GM12878 (cell line): ENCODE data around the gene TCF7L1. TPM values are rescaled to one million over a fixed set of nuclear protein-coding genes. Genes with fewer than 3 reads are reported as not detected.
"Not testable (repeated sequence)": the region's sequence is repeated elsewhere in the genome, so short reads cannot be mapped to it uniquely, and the experiment has no call there.

Source experiments
- ATAC-seq: fragments of 200-7000 bp; cut with Tn5 transposase; 3 replicates; pipeline ENCODE4 v1.9.1; 2020; ENCODE audit warnings: mild to moderate bottlenecking, moderate library complexity
- BruUV-seq: library from RNA; stranded (reverse); fragments of 400-500 nt; replicated peaks from 2 replicates; lab custom pipeline; 2021; lab: Mats Ljungman, UMichigan
- CTCF ChIA-PET: fragments of 300-600 bp; sonication (Branson Sonifier 250); formaldehyde crosslinking; extraction: SDS; loops from one replicate; lab custom pipeline; 2021; ENCODE audit warnings: inconsistent platforms; lab: Yijun Ruan, JAX
- POLR2A ChIA-PET: fragments of 350-600 bp; formaldehyde crosslinking; extraction: SDS; loops from one replicate; lab custom pipeline; 2021; ENCODE audit warnings: inconsistent platforms; lab: Charles Lee
- RAD21 ChIA-PET: fragments of 300-600 bp; sonication (Branson Sonifier 250); formaldehyde crosslinking; loops from one replicate; lab custom pipeline; 2023; ENCODE audit warnings: antibody characterized with exemption; ENCODE audit not compliant: unreplicated experiment; lab: Charles Lee
- SMC1A ChIA-PET: fragments of 300-600 bp; sonication (Branson Sonifier 250); formaldehyde crosslinking; loops from one replicate; lab custom pipeline; 2023; ENCODE audit not compliant: unreplicated experiment, uncharacterized antibody; lab: Charles Lee
- DNase-seq: peaks from one replicate; pipeline ENCODE4 v3.0.0-alpha.2; 2011; ENCODE audit warnings: low read depth, low spot score
- FAIRE-seq: peaks from 3 replicates; lab custom pipeline; 2011; peaks lifted over from hg19 to GRCh38; lab: Jason Lieb, UNC
- H2AFZ ChIP-seq: 2 replicates; pipeline ENCODE4 v1.6.0; 2011; ENCODE audit warnings: low read depth, low read length, control low read depth; ENCODE audit not compliant: control insufficient read depth
- H3K27ac ChIP-seq: 2 replicates; pipeline ENCODE4 v1.5.1; 2011; ENCODE audit warnings: control low read depth; ENCODE audit not compliant: control insufficient read depth, insufficient read depth
- H3K27me3 ChIP-seq, 2 experiments: replicated peaks in 1 of 2; 2 replicates each; pipeline versions ENCODE4 v1.6.0 to v1.6.1; 2011; ENCODE audit warnings: low read length in 1 of 2; ENCODE audit not compliant: control insufficient read depth in 2 of 2, insufficient read depth in 2 of 2
- H3K36me3 ChIP-seq, 2 experiments: 2 replicates each; pipeline ENCODE4 v1.5.1; 2011; ENCODE audit warnings: low read length in 1 of 2; ENCODE audit not compliant: control insufficient read depth in 2 of 2, insufficient read depth in 2 of 2
- H3K4me1 ChIP-seq: 2 replicates; pipeline ENCODE4 v1.6.1; 2011; ENCODE audit warnings: mild to moderate bottlenecking, low read length, moderate library complexity, mixed read lengths; ENCODE audit not compliant: control insufficient read depth, insufficient read depth
- H3K4me2 ChIP-seq: 2 replicates; pipeline ENCODE4 v1.6.0; 2011; ENCODE audit warnings: control low read depth; ENCODE audit not compliant: control insufficient read depth, insufficient read depth
- H3K4me3 ChIP-seq: fragments of 200-600 bp; sonication (generic); 2 replicates; pipeline ENCODE4 v1.5.1; 2016
- H3K79me2 ChIP-seq: 2 replicates; pipeline ENCODE4 v1.6.0; 2011; ENCODE audit warnings: low read length; ENCODE audit not compliant: control insufficient read depth, insufficient read depth
- H3K9ac ChIP-seq: 2 replicates; pipeline ENCODE4 v1.8.0; 2011; ENCODE audit warnings: low read length, control low read depth, mixed read lengths; ENCODE audit not compliant: control insufficient read depth, insufficient read depth
- H3K9me3 ChIP-seq: replicated peaks from 3 replicates; pipeline ENCODE4 v1.5.1; 2011; ENCODE audit warnings: mild to moderate bottlenecking, low read length; ENCODE audit not compliant: control insufficient read depth, insufficient read depth
- H4K20me1 ChIP-seq: 2 replicates; pipeline ENCODE4 v1.6.0; 2011; ENCODE audit not compliant: control insufficient read depth, insufficient read depth
- ETV6 ChIP-seq, 2 experiments: fragments of 450-650 bp in 1 of 2; IDR thresholded peaks in 1 of 2; conservative IDR thresholded peaks in 1 of 2; 2 replicates each; pipeline ENCODE4 v1.6.1; 2014; ENCODE audit warnings: antibody characterized with exemption in 1 of 2, borderline replicate concordance in 1 of 2, low read depth in 1 of 2, mild to moderate bottlenecking in 1 of 2, moderate library complexity in 1 of 2
- IKZF2 ChIP-seq, 2 experiments: fragments of 450-650 bp; IDR thresholded peaks; 2 replicates each; pipeline ENCODE4 v1.6.1; 2017; ENCODE audit warnings: mild to moderate bottlenecking in 2 of 2, moderate library complexity in 2 of 2
- JUND ChIP-seq: IDR thresholded peaks from 2 replicates; pipeline ENCODE4 v1.6.1; 2012; ENCODE audit warnings: low read depth, mild to moderate bottlenecking, low read length, improper control_type of control experiment, moderate library complexity
- KAT2A ChIP-seq: conservative IDR thresholded peaks from 2 replicates; pipeline ENCODE4 v1.6.1; 2011; ENCODE audit warnings: low read depth, low read length; ENCODE audit not compliant: control insufficient read depth
- MEF2A ChIP-seq: IDR thresholded peaks from 2 replicates; pipeline ENCODE4 v1.6.1; 2011; ENCODE audit warnings: low read depth, mild to moderate bottlenecking, low read length, moderate library complexity; ENCODE audit not compliant: insufficient read depth
- NFXL1 ChIP-seq: fragments of 450-650 bp; IDR thresholded peaks from 2 replicates; pipeline ENCODE4 v1.6.1; 2017; ENCODE audit warnings: antibody characterized with exemption, mild to moderate bottlenecking, borderline replicate concordance
- NFYB ChIP-seq: IDR thresholded peaks from 2 replicates; pipeline ENCODE4 v1.6.1; 2011; ENCODE audit warnings: low read depth, mild to moderate bottlenecking, low read length, improper control_type of control experiment, moderate library complexity; ENCODE audit not compliant: insufficient read depth
- NR2C1 ChIP-seq: fragments of 450-650 bp; IDR thresholded peaks from 2 replicates; pipeline ENCODE4 v1.6.1; 2017; ENCODE audit warnings: antibody characterized with exemption, mild to moderate bottlenecking, moderate library complexity
- STAT3 ChIP-seq: IDR thresholded peaks from 2 replicates; pipeline ENCODE4 v1.6.1; 2011; ENCODE audit warnings: low read depth, low read length, improper control_type of control experiment
- USF1 ChIP-seq: IDR thresholded peaks from 2 replicates; pipeline ENCODE4 v1.6.1; 2011; ENCODE audit warnings: borderline replicate concordance, low read depth, mild to moderate bottlenecking, moderate library complexity, mixed read lengths, low read length; ENCODE audit not compliant: insufficient read depth; ENCODE audit errors: extremely low read length
- YBX1 ChIP-seq: fragments of 450-650 bp; IDR thresholded peaks from 2 replicates; pipeline ENCODE4 v1.6.1; 2016; ENCODE audit warnings: antibody characterized with exemption
- ZNF274 ChIP-seq: IDR thresholded peaks from one replicate; pipeline ENCODE4 v1.8.0; 2011; ENCODE audit not compliant: insufficient read length, insufficient read depth
- WGBS: methylation state at CpG from one replicate; pipeline ENCODE4 v1.1.6; 2016; ENCODE audit warnings: low lambda C conversion rate; ENCODE audit not compliant: insufficient replicate concordance, insufficient coverage; ENCODE audit errors: missing lambda C conversion rate; 5-methylcytosine and 5-hydroxymethylcytosine counted together
- in situ Hi-C: fragments of 300-500 bp; cut with MboI; formaldehyde crosslinking; loops from 9 replicates; pipeline ENCODE4 v1.14.3; 2018; ENCODE audit warnings: mixed read lengths
- intact Hi-C: fragments of 100-400 bp; cut with micrococcal nuclease; formaldehyde crosslinking; loops from one replicate; pipeline ENCODE4 v1.14.2; 2022; ENCODE audit not compliant: unreplicated experiment
- polyA plus RNA-seq, 11 experiments: library from polyadenylated mRNA; depleted of rRNA in 4 of 11; unstranded in 6 of 11; stranded (reverse) in 5 of 11; fragments of >200 nt; fragmentation: Nextera tagmentation in 4 of 11; fragmentation: Illumina TruSeq in 1 of 11; extraction: Ambion mirVana in 4 of 11; extraction: Trizol in 1 of 11; gene quantifications; 1 replicate in 1 of 11; 2 replicates in 10 of 11; pipeline versions ENCODE4 v1.2.1 to v1.2.3, GENCODE V29; 2011 to 2016; ENCODE audit warnings: inconsistent platforms in 2 of 11, missing spikeins in 2 of 11, low read depth in 1 of 11
- total RNA-seq, 4 experiments: library from RNA; depleted of rRNA in 3 of 4; stranded (reverse); fragments of >200 nt in 3 of 4; fragmentation: Illumina TruSeq in 1 of 4; extraction: Trizol in 1 of 4; gene quantifications; 2 replicates each; pipeline versions ENCODE4 v1.2.1 to v1.2.3, GENCODE V29; 2013 to 2021

Gene TCF7L1
- total and polyA plus RNA-seq, 10 of the 15 experiments (the other 5 are each of a cell fraction or from before 2014, with no cell fraction given): 0.03 to 0.11 (median 0.10) TPM; not detected in 7

GRCh38 chr2:85155082-85155481 is 21.9 kb downstream of the TCF7L1 start:
- SMC1A ChIA-PET, FAIRE-seq, H2AFZ ChIP-seq, H3K27ac ChIP-seq, H3K9ac ChIP-seq, intact Hi-C loops, DNase-seq, CTCF ChIA-PET, H4K20me1 ChIP-seq, RAD21 ChIA-PET, H3K36me3 ChIP-seq, H3K4me3 ChIP-seq, H3K4me1 ChIP-seq, H3K9me3 ChIP-seq, POLR2A ChIA-PET, H3K79me2 ChIP-seq, ATAC-seq, in situ Hi-C loops, H3K4me2 ChIP-seq, H3K27me3 ChIP-seq, BruUV-seq: not testable (repeated sequence)
- WGBS: 52% methylated on average over 8 of the region's 8 CpGs
- TF ChIP-seq NFYB: peak; percentile 56

GRCh38 chr2:85156153-85156552 is 23.0 kb downstream of the TCF7L1 start:
- in situ Hi-C loops: no loop called here
- Histone ChIP-seq H3K9ac (no peak overlapping the region), H2AFZ (no peak overlapping the region)
- CTCF ChIA-PET: no interaction called here
- TF ChIP-seq IKZF2 (IDR thresholded peaks at IDR 0.05): no peak
- TF ChIP-seq USF1: no peak
- TF ChIP-seq STAT3: no peak
- no peak for TF ChIP-seq ZNF274
- no peak for TF ChIP-seq JUND
- no peak for TF ChIP-seq KAT2A
- no peak for TF ChIP-seq MEF2A
- TF ChIP-seq ETV6 (conservative IDR thresholded peaks at IDR 0.05 in 1 of 2, IDR thresholded peaks at IDR 0.05 in 1 of 2; ENCODE audit: borderline replicate concordance in 1 of 2, low read depth in 1 of 2): no peak
- TF ChIP-seq NFXL1: no peak
- no peak for TF ChIP-seq YBX1
- no peak for TF ChIP-seq NR2C1
- TF ChIP-seq, all 136 proteins: peak for 0
- 47% methylated on average over 7 of the region's 7 CpGs for WGBS
- SMC1A ChIA-PET: no interaction called here
- no peak for DNase-seq
- H3K4me1 ChIP-seq: no peaks in the 10 kb centered on the region
- FAIRE-seq: no peak
- no peaks in the 10 kb centered on the region for H3K36me3 ChIP-seq
- RAD21 ChIA-PET: no interaction called here
- H3K79me2 ChIP-seq: no peaks in the 10 kb centered on the region
- H3K27ac ChIP-seq: no peak overlapping the region
- POLR2A ChIA-PET: no interaction called here
- intact Hi-C loops: no loop called here
- no peak for ATAC-seq
- H3K4me2 ChIP-seq: no peak overlapping the region
- no peak overlapping the region for H3K4me3 ChIP-seq
- H3K27me3 ChIP-seq: peaks cover 0 to 6% of the 10 kb centered on the region in 2 experiments; a peak in 2 of 4 replicates
- no TSS peak for BruUV-seq
- H3K9me3 ChIP-seq: no peaks in the 10 kb centered on the region
- H4K20me1 ChIP-seq: no peaks in the 10 kb centered on the region
